ENCODE results near the gene TMEM255A. TPM values are rescaled to one million over a fixed set of nuclear protein-coding genes. Genes with fewer than 3 reads are reported as not detected.
A peak's percentile ranks its signal among the peaks of the same experiment; 100 is the strongest.

TMEM255A gene
- total and polyA plus RNA-seq, 2 donors, result 3.3 to 6.4 TPM

GRCh38 chrX:120262859-120263708 lies 48.2 kb downstream of the TMEM255A start:
- Histone ChIP-seq H3K27me3 (ENCODE audit: control insufficient read depth in 2 of 2, insufficient read depth in 1 of 2, low read length in 1 of 2) (no peaks in the 10 kb centered on the region), H3K36me3 (ENCODE audit: control insufficient read depth in 2 of 2, insufficient read depth in 2 of 2, low read length in 1 of 2) (no peaks in the 10 kb centered on the region), H3K9me3 (ENCODE audit: control insufficient read depth in 2 of 2, insufficient read depth in 1 of 2, low read length in 1 of 2) (no peaks in the 10 kb centered on the region), H3K4me1 (ENCODE audit: control insufficient read depth in 2 of 2, insufficient read depth in 2 of 2, low read length in 2 of 2) (no peaks in the 10 kb centered on the region), H3K4me3 (ENCODE audit: low read length in 2 of 2) (no peak overlapping the region), H3K27ac (ENCODE audit: low read depth in 1 of 2, low read length in 1 of 2) (no peak overlapping the region)
- peak in 1 of 9 donors; percentile 5 for DNase-seq (ENCODE audit: low read depth in 6 of 9, low spot score in 9 of 9)
- WGBS, result 92% methylated on average over 8 of the region's 8 CpGs

DNA sequence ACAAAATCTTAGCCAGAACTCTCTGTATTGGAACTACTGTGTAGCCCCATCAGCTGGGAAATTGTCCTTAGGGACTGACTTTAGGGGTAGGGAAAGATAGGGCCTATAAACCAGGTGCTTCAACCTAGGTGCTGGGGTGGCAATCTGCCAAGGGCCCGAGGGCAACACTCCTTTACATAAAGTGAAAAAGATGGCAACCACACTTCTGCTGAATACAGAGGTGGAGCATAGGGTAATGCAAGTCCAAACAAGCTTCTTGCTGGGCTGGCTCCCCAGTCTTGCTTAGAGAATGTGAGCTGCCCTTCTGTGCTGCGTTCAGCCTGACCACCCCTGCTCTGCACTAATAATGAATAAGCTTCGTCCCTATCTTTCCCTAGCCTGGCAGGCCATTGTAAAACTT lies 50.9 kb downstream of the TMEM255A start:
- Histone ChIP-seq H3K36me3 (ENCODE audit: control insufficient read depth in 2 of 2, insufficient read depth in 2 of 2, low read length in 1 of 2) (no peaks in the 10 kb centered on the region), H3K4me1 (ENCODE audit: control insufficient read depth in 2 of 2, insufficient read depth in 2 of 2, low read length in 2 of 2) (no peaks in the 10 kb centered on the region), H3K4me3 (ENCODE audit: low read length in 2 of 2) (no peak overlapping the region), H3K9me3 (ENCODE audit: control insufficient read depth in 2 of 2, insufficient read depth in 1 of 2, low read length in 1 of 2) (no peaks in the 10 kb centered on the region), H3K27ac (ENCODE audit: low read depth in 1 of 2, low read length in 1 of 2) (no peak overlapping the region), H3K27me3 (ENCODE audit: control insufficient read depth in 2 of 2, insufficient read depth in 1 of 2, low read length in 1 of 2) (no peaks in the 10 kb centered on the region)
- 92% methylated on average over 3 of the region's 3 CpGs for WGBS
- no peak for DNase-seq (ENCODE audit: low read depth in 6 of 9, low spot score in 9 of 9)

GRCh38 chrX:120253784-120254183 lies 57.5 kb downstream of the TMEM255A start:
- 96% methylated on average over 6 of the region's 6 CpGs for WGBS

DNA sequence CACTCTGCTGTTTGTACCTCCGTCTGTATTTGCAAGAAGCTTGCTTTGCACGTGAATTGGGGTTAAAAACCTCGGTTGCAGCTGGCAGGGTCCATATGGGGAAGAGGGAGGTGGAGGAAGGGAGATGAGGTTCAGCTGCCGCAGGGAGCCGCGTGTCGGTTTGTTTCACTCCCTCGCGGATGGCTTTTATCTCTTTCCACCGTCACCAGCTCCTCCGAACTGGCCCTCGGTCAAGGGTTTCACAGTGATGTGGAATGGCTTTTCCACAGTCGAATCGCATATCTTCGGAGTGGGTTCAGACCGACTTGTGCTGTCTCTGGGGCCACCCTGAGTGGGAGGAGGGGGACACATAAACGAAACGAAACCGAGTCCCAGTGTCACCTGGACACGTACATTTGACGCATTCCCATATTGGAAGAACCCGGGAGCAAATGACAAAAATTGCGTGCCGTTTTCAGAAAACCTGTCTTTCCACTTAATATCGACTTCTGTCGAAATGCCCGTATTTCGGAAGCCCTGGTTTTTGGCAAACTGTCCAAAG lies 59.7 kb downstream of the TMEM255A start:
- Histone ChIP-seq H3K9me3 (ENCODE audit: control insufficient read depth in 2 of 2, insufficient read depth in 1 of 2, low read length in 1 of 2) (no peaks in the 10 kb centered on the region), H3K4me1 (ENCODE audit: control insufficient read depth in 2 of 2, insufficient read depth in 2 of 2, low read length in 2 of 2) (no peaks in the 10 kb centered on the region), H3K36me3 (ENCODE audit: control insufficient read depth in 2 of 2, insufficient read depth in 2 of 2, low read length in 1 of 2) (peaks cover 14 to 18% of the 10 kb centered on the region in 2 donors), H3K27ac (ENCODE audit: low read depth in 1 of 2, low read length in 1 of 2) (peak overlapping the region; percentile 95), H3K27me3 (ENCODE audit: control insufficient read depth in 2 of 2, insufficient read depth in 1 of 2, low read length in 1 of 2) (no peaks in the 10 kb centered on the region), H3K4me3 (ENCODE audit: low read length in 2 of 2) (peak overlapping the region; percentile 59 to 68)
- whole genome bisulfite sequencing, result under 1% methylated on average over 28 of the region's 28 CpGs
- peak in 8 of 9 donors; percentile 19 to 69 (median 35) for DNase-seq (ENCODE audit: low read depth in 6 of 9, low spot score in 9 of 9)

More at GRCh38 chrX:120253784-120254183, 57.5 kb downstream of the TMEM255A start:
- Histone ChIP-seq H3K9me3 (ENCODE audit: control insufficient read depth in 2 of 2, insufficient read depth in 1 of 2, low read length in 1 of 2) (no peaks in the 10 kb centered on the region), H3K36me3 (ENCODE audit: control insufficient read depth in 2 of 2, insufficient read depth in 2 of 2, low read length in 1 of 2) (peaks cover 14 to 18% of the 10 kb centered on the region in 2 donors), H3K4me3 (ENCODE audit: low read length in 2 of 2) (no peak overlapping the region), H3K27ac (ENCODE audit: low read depth in 1 of 2, low read length in 1 of 2) (no peak overlapping the region), H3K27me3 (ENCODE audit: control insufficient read depth in 2 of 2, insufficient read depth in 1 of 2, low read length in 1 of 2) (no peaks in the 10 kb centered on the region), H3K4me1 (ENCODE audit: control insufficient read depth in 2 of 2, insufficient read depth in 2 of 2, low read length in 2 of 2) (no peaks in the 10 kb centered on the region)
- no peak for DNase-seq (ENCODE audit: low read depth in 6 of 9, low spot score in 9 of 9)

GRCh38 chrX:120250522-120251271 lies 60.6 kb downstream of the TMEM255A start, which contains the start of gene ZBTB33:
ZBTB33 (plus strand) TSS chrX:120250812; CDS start chrX:120253416, 2,604 bp downstream.
- under 1% methylated on average over 75 of the region's 75 CpGs for WGBS
- H3K27ac ChIP-seq (ENCODE audit: low read depth in 1 of 2, low read length in 1 of 2), result peak within 1 kb of the TSS; percentile 95
- peaks cover 14 to 18% of the 10 kb centered on the region in 2 donors for H3K36me3 ChIP-seq (ENCODE audit: control insufficient read depth in 2 of 2, insufficient read depth in 2 of 2, low read length in 1 of 2)
- no peaks in the 10 kb centered on the region for H3K27me3 ChIP-seq (ENCODE audit: control insufficient read depth in 2 of 2, insufficient read depth in 1 of 2, low read length in 1 of 2)
- peak; percentile 60 to 92 (median 80) for DNase-seq (ENCODE audit: low read depth in 6 of 9, low spot score in 9 of 9)
- peak within 1 kb of the TSS; percentile 59 to 68 for H3K4me3 ChIP-seq (ENCODE audit: low read length in 2 of 2)
- no peaks in the 10 kb centered on the region for H3K9me3 ChIP-seq (ENCODE audit: control insufficient read depth in 2 of 2, insufficient read depth in 1 of 2, low read length in 1 of 2)
- no peaks in the 10 kb centered on the region for H3K4me1 ChIP-seq (ENCODE audit: control insufficient read depth in 2 of 2, insufficient read depth in 2 of 2, low read length in 2 of 2)

DNA sequence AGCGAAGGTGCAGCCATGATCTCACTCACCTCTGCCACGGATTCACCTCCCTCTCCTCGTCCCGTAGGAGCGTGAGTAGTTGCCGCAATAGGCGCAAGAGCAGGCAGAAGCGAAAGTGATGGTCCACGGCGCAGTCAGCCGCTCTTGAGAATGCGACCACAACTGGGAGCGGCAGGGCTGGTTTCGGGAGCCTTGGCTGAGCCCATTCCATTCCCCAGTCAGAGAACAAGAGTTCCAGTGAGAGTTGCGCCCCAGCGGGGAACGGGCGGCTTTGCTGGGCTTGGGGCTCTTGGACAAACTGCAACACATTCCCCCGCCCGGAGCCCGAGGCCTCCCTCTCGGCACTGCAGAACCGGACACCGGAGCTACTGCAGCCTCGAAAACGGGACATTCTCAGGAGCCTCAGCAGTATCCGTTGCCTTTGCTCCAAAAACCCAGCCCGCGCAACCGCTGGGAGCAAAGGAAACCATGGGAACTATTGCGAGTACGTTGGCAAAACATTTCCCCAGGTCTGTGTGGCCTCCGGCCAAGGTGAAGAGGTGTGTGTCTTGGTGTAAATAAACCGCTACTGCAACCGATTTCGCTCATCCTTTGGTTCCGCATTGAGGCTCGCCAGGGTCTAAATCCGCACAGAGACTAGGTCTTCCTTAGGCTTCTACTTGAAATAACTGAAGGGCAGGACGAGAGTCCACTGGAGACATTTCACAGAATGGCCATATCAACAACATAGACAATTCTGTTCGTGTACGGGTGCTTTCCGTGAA lies 66.3 kb downstream of the TMEM255A start:
- no peaks in the 10 kb centered on the region for H3K36me3 ChIP-seq (ENCODE audit: control insufficient read depth in 2 of 2, insufficient read depth in 2 of 2, low read length in 1 of 2)
- H3K9me3 ChIP-seq (ENCODE audit: control insufficient read depth in 2 of 2, insufficient read depth in 1 of 2, low read length in 1 of 2), result no peaks in the 10 kb centered on the region
- peaks cover 0 to 2% of the 10 kb centered on the region in 2 donors for H3K27me3 ChIP-seq (ENCODE audit: control insufficient read depth in 2 of 2, insufficient read depth in 1 of 2, low read length in 1 of 2)
- WGBS, result 2% methylated on average over 43 of the region's 43 CpGs
- no peaks in the 10 kb centered on the region for H3K4me1 ChIP-seq (ENCODE audit: control insufficient read depth in 2 of 2, insufficient read depth in 2 of 2, low read length in 2 of 2)
- peak overlapping the region; percentile 85 to 89 for H3K27ac ChIP-seq (ENCODE audit: low read depth in 1 of 2, low read length in 1 of 2)
- DNase-seq (ENCODE audit: low read depth in 6 of 9, low spot score in 9 of 9), result peak; percentile 25 to 83 (median 55)
- peak overlapping the region; percentile 74 to 80 for H3K4me3 ChIP-seq (ENCODE audit: low read length in 2 of 2)

DNA sequence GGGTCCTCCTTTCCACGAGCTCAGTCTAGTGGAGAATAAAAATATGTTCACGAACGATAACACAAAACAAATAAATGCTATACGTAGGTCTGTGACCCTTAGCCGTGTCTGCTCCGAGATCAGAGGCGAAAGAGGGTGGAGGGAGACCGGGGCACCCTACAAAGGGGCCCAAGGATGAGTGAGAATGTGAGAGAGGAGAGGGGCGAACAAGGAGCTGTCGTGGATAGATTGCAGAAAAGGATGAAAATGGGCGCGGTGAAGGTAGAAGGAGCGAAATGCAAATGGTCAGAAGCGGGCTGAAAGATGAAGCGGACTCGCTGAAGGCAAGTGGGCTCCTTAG lies 66.9 kb downstream of the TMEM255A start:
- no peaks in the 10 kb centered on the region for H3K36me3 ChIP-seq (ENCODE audit: control insufficient read depth in 2 of 2, insufficient read depth in 2 of 2, low read length in 1 of 2)
- peak overlapping the region; percentile 74 to 80 for H3K4me3 ChIP-seq (ENCODE audit: low read length in 2 of 2)
- peak overlapping the region; percentile 70 to 85 for H3K27ac ChIP-seq (ENCODE audit: low read depth in 1 of 2, low read length in 1 of 2)
- H3K4me1 ChIP-seq (ENCODE audit: control insufficient read depth in 2 of 2, insufficient read depth in 2 of 2, low read length in 2 of 2), result no peaks in the 10 kb centered on the region
- H3K27me3 ChIP-seq (ENCODE audit: control insufficient read depth in 2 of 2, insufficient read depth in 1 of 2, low read length in 1 of 2), result peaks cover 0 to 2% of the 10 kb centered on the region in 2 donors
- no peaks in the 10 kb centered on the region for H3K9me3 ChIP-seq (ENCODE audit: control insufficient read depth in 2 of 2, insufficient read depth in 1 of 2, low read length in 1 of 2)
- no peak for DNase-seq (ENCODE audit: low read depth in 6 of 9, low spot score in 9 of 9)
- under 1% methylated on average over 16 of the region's 16 CpGs for WGBS

DNA sequence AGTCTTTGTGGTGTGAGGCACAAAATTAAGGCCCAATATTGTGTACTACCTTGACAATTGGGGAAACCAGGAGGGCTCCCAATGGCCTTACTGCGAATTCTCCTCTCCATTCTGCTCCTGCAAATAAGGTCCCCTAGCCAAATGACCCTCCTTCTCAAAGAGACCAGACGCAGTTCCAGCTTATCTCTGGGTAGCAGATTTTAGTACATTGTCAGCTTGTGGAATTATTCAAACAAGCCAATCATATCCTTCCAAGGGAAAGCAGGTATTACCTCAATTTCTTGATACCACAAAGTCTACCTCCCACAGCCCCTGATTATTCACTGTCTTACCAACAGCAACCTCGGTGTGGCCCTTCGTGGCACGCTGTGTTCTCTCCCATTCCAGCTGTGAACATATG lies 68.4 kb downstream of the TMEM255A start:
- Histone ChIP-seq H3K27ac (ENCODE audit: low read depth in 1 of 2, low read length in 1 of 2) (no peak overlapping the region), H3K4me1 (ENCODE audit: control insufficient read depth in 2 of 2, insufficient read depth in 2 of 2, low read length in 2 of 2) (no peaks in the 10 kb centered on the region), H3K27me3 (ENCODE audit: control insufficient read depth in 2 of 2, insufficient read depth in 1 of 2, low read length in 1 of 2) (peaks cover 0 to 2% of the 10 kb centered on the region in 2 donors), H3K9me3 (ENCODE audit: control insufficient read depth in 2 of 2, insufficient read depth in 1 of 2, low read length in 1 of 2) (no peaks in the 10 kb centered on the region), H3K36me3 (ENCODE audit: control insufficient read depth in 2 of 2, insufficient read depth in 2 of 2, low read length in 1 of 2) (peaks cover 0 to 3% of the 10 kb centered on the region in 2 donors), H3K4me3 (ENCODE audit: low read length in 2 of 2) (no peak overlapping the region)
- 95% methylated on average over 5 of the region's 5 CpGs for WGBS
- DNase-seq (ENCODE audit: low read depth in 6 of 9, low spot score in 9 of 9), result no peak

All from thymus (tissue), 11 donors.